22Rv1 (cell line): ENCODE results near the gene ADH1C.

ENCODE experiments used
- ZFX ChIP-seq: fragments of 450-650 bp; IDR thresholded peaks from 2 replicates; pipeline ENCODE4 v1.6.1; 2017; ENCODE audit warnings: antibody characterized with exemption, borderline replicate concordance
- TF ChIP-seq, protein P1 (sequence below): fragments of 450-650 bp; IDR thresholded peaks from 2 replicates; pipeline ENCODE4 v1.5.1; 2017; ENCODE audit warnings: mild to moderate bottlenecking

DNA sequence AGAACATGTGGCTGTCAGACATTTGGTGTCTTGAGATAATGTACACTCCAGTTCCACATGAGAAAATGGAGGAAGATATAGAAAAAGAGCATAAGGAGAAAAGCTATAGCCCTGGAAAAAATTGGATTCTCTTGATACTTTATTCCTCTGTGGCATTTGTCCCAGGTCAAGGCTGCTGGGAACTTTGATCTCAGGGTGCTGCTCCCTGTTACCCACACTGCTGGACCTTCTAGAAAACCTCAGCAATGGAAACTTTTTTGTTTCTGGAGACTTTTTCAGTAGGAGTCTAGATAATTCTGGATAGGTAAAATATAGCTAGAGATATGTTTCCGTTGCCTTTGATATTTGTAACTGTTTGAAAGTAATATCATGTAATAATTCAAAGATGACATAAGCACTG, 11.1 kb downstream of the ADH1C start:
- TF ChIP-seq, protein P1, sequence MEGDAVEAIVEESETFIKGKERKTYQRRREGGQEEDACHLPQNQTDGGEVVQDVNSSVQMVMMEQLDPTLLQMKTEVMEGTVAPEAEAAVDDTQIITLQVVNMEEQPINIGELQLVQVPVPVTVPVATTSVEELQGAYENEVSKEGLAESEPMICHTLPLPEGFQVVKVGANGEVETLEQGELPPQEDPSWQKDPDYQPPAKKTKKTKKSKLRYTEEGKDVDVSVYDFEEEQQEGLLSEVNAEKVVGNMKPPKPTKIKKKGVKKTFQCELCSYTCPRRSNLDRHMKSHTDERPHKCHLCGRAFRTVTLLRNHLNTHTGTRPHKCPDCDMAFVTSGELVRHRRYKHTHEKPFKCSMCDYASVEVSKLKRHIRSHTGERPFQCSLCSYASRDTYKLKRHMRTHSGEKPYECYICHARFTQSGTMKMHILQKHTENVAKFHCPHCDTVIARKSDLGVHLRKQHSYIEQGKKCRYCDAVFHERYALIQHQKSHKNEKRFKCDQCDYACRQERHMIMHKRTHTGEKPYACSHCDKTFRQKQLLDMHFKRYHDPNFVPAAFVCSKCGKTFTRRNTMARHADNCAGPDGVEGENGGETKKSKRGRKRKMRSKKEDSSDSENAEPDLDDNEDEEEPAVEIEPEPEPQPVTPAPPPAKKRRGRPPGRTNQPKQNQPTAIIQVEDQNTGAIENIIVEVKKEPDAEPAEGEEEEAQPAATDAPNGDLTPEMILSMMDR, result no peak
- no peak for TF ChIP-seq ZFX
